CD4-positive, alpha-beta T cell treated with Interleukin-1 beta for 1 hour (primary cell): ENCODE results near the gene MKX.

Experiments used
- DNase-seq, 2 donors: peaks; one replicate each; pipeline ENCODE4 v3.0.0-alpha.2; 2020 to 2022

MKX gene

GRCh38 chr10:27643301-27643700 is 102.3 kb downstream of the MKX start:
- no peak for DNase-seq

- DNase-seq, result no peak
These were observed 103.5 kb downstream of the MKX start for GRCh38 chr10:27642023-27642589.

- no peak for DNase-seq
These were observed 107.4 kb downstream of the MKX start for GRCh38 chr10:27638071-27638750.

GRCh38 chr10:27637601-27638000 is 108.0 kb downstream of the MKX start:
- DNase-seq, result no peak

- no peak for DNase-seq
These were observed 108.8 kb downstream of the MKX start for GRCh38 chr10:27636816-27637215.

GRCh38 chr10:27635699-27636270 is 109.8 kb downstream of the MKX start:
- no peak for DNase-seq

- DNase-seq, result no peak
These were observed 110.3 kb downstream of the MKX start for GRCh38 chr10:27635290-27635689.

- no peak for DNase-seq
These were observed 117.0 kb downstream of the MKX start for GRCh38 chr10:27628621-27629020.

- no peak for DNase-seq
These were observed 118.7 kb downstream of the MKX start for GRCh38 chr10:27626890-27627289.

GRCh38 chr10:27625452-27626211 is 120.0 kb downstream of the MKX start:
- no peak for DNase-seq

- DNase-seq, result no peak
These were observed 120.7 kb downstream of the MKX start for GRCh38 chr10:27624941-27625340.
